ENCODE measurements around the gene MACROH2A1. TPM values are rescaled to one million over a fixed set of nuclear protein-coding genes. Genes with fewer than 3 reads are reported as not detected.

Gene MACROH2A1
- total RNA-seq, 4 donors from 2014 or later, result 196 to 251 (median 209) TPM

GRCh38 chr5:135342551-135342875 is 56.5 kb downstream of the MACROH2A1 start:
- Histone ChIP-seq H3K4me1 (no peaks in the 10 kb centered on the region), H3K9me3 (no peaks in the 10 kb centered on the region), H3K36me3 (peaks cover 88% of the 10 kb centered on the region), H3K27me3 (no peaks in the 10 kb centered on the region), H3K27ac (no peak overlapping the region), H3K4me3 (no peak overlapping the region)
- no peak for DNase-seq (ENCODE audit: low spot score in 2 of 2)
- no peak for TF ChIP-seq POLR2AphosphoS5 (IDR thresholded peaks at IDR 0.05)
- WGBS, result 87% methylated on average over 4 of the region's 4 CpGs

DNA sequence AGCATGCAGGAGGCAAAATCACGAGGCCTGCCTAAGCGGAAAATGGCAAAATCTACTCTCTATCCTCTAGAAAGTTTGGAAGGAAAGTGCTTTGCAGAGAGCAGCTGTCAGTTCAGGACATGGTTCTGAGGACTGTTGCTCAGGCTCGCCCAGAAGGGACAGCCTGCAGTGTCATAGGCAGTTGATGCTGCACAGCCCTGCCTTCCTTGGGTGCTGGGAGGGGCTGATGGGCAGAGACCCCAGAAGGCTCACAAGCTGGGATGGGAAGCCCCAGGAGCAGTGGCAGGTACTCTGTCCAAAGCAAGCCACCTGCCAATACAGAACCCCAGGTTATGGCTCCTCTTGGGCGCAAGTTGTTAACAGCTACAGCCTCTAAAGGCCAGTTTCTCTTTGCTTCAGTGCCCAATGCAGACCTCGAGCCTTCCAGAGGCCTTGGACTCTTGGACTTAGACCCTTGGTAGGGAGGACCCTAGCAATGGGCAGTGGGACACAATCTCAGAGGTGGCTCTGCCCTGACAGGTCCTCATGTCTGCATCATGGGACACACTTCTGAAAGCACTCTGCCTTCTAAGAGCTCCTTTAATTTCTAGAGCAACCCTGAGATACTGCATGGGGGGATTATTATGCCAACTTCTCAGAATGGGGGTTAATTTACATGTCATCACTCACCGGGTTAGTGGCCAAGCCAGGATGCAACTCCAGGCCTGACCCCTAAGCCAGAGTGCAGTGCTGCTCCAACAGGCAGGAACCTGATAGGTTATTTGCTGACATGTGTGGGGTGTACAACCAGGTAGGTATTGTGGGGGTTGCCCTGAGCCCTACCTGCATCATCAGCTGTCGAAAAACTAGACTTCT is 57.1 kb downstream of the MACROH2A1 start:
- Histone ChIP-seq H3K4me1 (no peaks in the 10 kb centered on the region), H3K27me3 (no peaks in the 10 kb centered on the region), H3K36me3 (peaks cover 88% of the 10 kb centered on the region), H3K27ac (no peak overlapping the region), H3K4me3 (no peak overlapping the region), H3K9me3 (no peaks in the 10 kb centered on the region)
- 100% methylated on average over 4 of the region's 7 CpGs for WGBS
- TF ChIP-seq POLR2A (IDR thresholded peaks at IDR 0.05) (no peak), POLR2AphosphoS5 (IDR thresholded peaks at IDR 0.05) (no peak), EP300 (IDR thresholded peaks at IDR 0.05) (no peak)
- TF ChIP-seq, protein P1, sequence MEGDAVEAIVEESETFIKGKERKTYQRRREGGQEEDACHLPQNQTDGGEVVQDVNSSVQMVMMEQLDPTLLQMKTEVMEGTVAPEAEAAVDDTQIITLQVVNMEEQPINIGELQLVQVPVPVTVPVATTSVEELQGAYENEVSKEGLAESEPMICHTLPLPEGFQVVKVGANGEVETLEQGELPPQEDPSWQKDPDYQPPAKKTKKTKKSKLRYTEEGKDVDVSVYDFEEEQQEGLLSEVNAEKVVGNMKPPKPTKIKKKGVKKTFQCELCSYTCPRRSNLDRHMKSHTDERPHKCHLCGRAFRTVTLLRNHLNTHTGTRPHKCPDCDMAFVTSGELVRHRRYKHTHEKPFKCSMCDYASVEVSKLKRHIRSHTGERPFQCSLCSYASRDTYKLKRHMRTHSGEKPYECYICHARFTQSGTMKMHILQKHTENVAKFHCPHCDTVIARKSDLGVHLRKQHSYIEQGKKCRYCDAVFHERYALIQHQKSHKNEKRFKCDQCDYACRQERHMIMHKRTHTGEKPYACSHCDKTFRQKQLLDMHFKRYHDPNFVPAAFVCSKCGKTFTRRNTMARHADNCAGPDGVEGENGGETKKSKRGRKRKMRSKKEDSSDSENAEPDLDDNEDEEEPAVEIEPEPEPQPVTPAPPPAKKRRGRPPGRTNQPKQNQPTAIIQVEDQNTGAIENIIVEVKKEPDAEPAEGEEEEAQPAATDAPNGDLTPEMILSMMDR (IDR thresholded peaks at IDR 0.05), result no peak
- peak; percentile 32 to 40 for DNase-seq (ENCODE audit: low spot score in 2 of 2)

DNA sequence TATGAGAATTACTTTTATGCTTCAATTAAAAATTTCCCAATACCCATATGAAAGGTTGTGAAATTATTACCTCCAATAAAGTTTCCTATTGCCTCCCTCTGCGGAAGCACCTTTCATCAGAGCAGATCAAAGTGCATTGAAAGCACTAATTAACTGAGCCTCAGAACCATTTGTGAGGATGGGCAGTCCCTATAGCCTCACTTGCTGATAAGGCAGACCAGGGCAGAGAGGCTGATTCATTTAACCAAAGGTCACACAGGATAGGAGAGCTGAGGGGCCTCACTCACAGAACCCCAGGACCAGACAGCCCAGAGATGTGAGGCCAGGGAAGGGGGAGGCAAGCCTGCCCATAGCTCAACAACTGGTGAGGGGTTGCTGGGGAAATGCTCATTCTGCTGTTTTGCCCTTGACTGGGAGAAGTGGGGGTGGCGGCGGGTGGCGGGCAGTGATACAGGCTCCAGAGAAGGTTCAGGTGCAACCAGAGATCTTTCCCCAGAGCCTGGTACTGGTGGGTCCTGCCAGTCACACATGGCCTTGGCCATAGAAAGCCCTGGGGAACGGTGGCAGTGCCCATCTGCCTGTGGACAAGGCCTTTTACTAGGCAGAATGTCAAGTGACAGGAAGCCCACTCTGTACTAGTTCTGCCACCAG is 57.9 kb downstream of the MACROH2A1 start:
- WGBS, result 87% methylated on average over 4 of the region's 5 CpGs
- no peak overlapping the region for H3K27ac ChIP-seq
- peaks cover 95% of the 10 kb centered on the region for H3K36me3 ChIP-seq

GRCh38 chr5:135340568-135340967 is 58.5 kb downstream of the MACROH2A1 start:
- no peak for TF ChIP-seq POLR2AphosphoS5 (IDR thresholded peaks at IDR 0.05)
- TF ChIP-seq, protein P1 (IDR thresholded peaks at IDR 0.05), result no peak
- Histone ChIP-seq H3K4me1 (no peaks in the 10 kb centered on the region), H3K9me3 (no peaks in the 10 kb centered on the region), H3K4me3 (no peak overlapping the region), H3K27me3 (no peaks in the 10 kb centered on the region), H3K27ac (no peak overlapping the region), H3K36me3 (peaks cover 94% of the 10 kb centered on the region)
- DNase-seq (ENCODE audit: low spot score in 2 of 2), result peak in 1 of 2 donors; percentile 9
- 66% methylated on average over 2 of the region's 2 CpGs for WGBS

More for the DNA sequence above, 57.9 kb downstream of the MACROH2A1 start:
- Histone ChIP-seq H3K9me3 (no peaks in the 10 kb centered on the region), H3K4me3 (no peak overlapping the region), H3K27me3 (no peaks in the 10 kb centered on the region), H3K4me1 (no peaks in the 10 kb centered on the region)
- TF ChIP-seq, protein P1 (IDR thresholded peaks at IDR 0.05), result no peak
- TF ChIP-seq EP300 (IDR thresholded peaks at IDR 0.05) (no peak), POLR2A (IDR thresholded peaks at IDR 0.05) (no peak), POLR2AphosphoS5 (IDR thresholded peaks at IDR 0.05) (no peak)
- DNase-seq (ENCODE audit: low spot score in 2 of 2), result peak; percentile 39 to 62

- TF ChIP-seq POLR2A (IDR thresholded peaks at IDR 0.05) (no peak), POLR2AphosphoS5 (IDR thresholded peaks at IDR 0.05) (no peak), EP300 (IDR thresholded peaks at IDR 0.05) (no peak)
- TF ChIP-seq, protein P1 (IDR thresholded peaks at IDR 0.05), result no peak
- no peak overlapping the region for H3K4me3 ChIP-seq
- peaks cover 94% of the 10 kb centered on the region for H3K36me3 ChIP-seq
- peak in 1 of 2 donors; percentile 27 for DNase-seq (ENCODE audit: low spot score in 2 of 2)
- no peaks in the 10 kb centered on the region for H3K9me3 ChIP-seq
- WGBS, result 88% methylated on average over 4 of the region's 4 CpGs
- H3K4me1 ChIP-seq, result no peaks in the 10 kb centered on the region
- no peak overlapping the region for H3K27ac ChIP-seq
- no peaks in the 10 kb centered on the region for H3K27me3 ChIP-seq
Observed at GRCh38 chr5:135339623-135340022, 59.4 kb downstream of the MACROH2A1 start.
